Stimulated activated CD4-positive, alpha-beta T cell treated with anti-CD3 and anti-CD28 coated beads, Interleukin-1b, Interleukin-23, amount 100 ng/mL, for 48 hours (primary cell): ENCODE results near the gene SLC27A5.
"Not testable (repeated sequence)": the region's sequence is repeated elsewhere in the genome, so short reads cannot be mapped to it uniquely, and the experiment has no call there.

ENCODE experiments used
- DNase-seq: peaks from one replicate; pipeline ENCODE4 v3.0.0-alpha.2; 2020

The SLC27A5 gene

DNA sequence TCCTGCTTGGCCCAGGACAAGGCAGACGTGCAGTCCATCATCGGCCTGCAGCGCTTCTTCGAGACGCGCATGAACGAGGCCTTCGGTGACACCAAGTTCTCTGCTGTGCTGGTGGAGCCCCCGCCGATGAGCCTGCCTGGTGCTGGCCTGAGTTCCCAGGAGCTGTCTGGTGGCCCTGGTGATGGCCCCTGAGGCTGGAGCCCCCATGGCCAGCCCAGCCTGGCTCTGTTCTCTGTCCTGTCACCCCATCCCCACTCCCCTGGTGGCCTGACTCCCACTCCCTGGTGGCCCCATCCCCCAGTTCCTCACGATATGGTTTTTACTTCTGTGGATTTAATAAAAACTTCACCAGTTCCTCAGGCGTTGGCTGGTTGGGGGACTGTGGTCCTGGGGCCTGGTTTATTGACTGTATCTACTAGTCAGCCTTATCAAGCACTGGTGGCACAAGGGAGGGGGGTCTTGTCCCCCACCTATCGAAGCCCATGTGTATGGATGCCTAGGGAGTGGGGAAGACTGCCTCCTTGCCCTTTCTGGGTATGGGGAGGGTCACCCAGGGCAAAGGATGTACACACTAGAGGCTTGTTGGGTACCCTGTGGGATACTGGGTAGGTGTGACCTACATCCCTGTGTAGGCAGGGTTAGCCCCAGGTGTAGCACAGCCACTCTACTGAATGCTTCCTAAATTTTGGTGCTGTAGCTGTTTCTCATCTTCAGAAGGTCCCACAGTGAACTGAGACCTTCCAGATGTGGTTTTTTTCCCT lies 38.8 kb upstream of the SLC27A5 start:
- DNase-seq, result no peak

DNA sequence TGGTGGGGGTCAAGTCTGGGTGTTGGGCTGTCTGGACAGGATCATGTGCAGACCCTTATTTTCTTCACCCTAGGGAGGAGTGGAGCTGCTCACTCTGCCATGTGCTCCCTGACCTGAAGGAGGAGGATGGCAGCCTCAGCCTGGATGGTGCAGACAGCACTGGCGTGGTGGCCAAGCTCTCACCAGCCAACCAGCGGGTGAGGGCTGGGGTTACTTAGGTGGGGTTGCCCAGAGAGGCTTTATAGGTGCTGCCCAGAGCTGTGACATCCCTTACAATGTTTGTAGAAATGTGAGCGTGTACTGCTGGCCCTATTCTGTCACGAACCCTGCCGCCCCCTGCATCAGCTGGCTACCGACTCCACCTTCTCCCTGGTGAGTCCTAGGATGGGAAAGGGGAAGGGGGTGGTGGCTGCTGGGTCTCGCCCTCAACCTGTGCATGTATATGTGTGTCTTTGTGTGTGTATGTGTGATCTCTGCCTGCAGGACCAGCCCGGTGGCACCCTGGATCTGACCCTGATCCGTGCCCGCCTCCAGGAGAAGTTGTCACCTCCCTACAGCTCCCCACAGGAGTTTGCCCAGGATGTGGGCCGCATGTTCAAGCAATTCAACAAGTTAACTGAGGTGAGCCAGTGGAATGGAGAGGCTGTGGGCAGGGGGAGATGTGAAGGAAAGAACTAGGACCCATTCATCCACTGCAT lies 38.0 kb upstream of the SLC27A5 start:
- DNase-seq, result no peak

DNA sequence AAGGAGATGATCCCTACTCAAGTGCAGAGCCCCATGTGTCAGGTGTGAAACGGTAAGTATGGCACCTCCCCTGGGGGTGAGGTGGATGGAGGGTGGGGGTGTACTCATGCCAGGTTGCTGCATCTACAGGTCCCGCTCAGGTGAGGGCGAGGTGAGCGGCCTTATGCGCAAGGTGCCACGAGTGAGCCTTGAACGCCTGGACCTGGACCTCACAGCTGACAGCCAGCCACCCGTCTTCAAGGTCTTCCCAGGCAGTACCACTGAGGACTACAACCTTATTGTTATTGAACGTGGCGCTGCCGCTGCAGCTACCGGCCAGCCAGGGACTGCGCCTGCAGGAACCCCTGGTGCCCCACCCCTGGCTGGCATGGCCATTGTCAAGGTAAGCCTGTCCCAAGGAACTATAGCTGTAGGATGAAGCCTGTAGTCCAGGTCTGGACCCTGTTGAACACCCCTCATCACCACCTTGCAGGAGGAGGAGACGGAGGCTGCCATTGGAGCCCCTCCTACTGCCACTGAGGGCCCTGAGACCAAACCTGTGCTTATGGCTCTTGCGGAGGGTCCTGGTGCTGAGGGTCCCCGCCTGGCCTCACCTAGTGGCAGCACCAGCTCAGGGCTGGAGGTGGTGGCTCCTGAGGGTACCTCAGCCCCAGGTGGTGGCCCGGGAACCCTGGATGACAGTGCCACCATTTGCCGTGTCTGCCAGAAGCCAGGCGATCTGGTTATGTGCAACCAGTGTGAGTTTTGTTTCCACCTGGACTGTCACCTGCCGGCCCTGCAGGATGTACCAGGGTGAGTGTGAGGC lies 37.3 kb upstream of the SLC27A5 start:
- no peak for DNase-seq

DNA sequence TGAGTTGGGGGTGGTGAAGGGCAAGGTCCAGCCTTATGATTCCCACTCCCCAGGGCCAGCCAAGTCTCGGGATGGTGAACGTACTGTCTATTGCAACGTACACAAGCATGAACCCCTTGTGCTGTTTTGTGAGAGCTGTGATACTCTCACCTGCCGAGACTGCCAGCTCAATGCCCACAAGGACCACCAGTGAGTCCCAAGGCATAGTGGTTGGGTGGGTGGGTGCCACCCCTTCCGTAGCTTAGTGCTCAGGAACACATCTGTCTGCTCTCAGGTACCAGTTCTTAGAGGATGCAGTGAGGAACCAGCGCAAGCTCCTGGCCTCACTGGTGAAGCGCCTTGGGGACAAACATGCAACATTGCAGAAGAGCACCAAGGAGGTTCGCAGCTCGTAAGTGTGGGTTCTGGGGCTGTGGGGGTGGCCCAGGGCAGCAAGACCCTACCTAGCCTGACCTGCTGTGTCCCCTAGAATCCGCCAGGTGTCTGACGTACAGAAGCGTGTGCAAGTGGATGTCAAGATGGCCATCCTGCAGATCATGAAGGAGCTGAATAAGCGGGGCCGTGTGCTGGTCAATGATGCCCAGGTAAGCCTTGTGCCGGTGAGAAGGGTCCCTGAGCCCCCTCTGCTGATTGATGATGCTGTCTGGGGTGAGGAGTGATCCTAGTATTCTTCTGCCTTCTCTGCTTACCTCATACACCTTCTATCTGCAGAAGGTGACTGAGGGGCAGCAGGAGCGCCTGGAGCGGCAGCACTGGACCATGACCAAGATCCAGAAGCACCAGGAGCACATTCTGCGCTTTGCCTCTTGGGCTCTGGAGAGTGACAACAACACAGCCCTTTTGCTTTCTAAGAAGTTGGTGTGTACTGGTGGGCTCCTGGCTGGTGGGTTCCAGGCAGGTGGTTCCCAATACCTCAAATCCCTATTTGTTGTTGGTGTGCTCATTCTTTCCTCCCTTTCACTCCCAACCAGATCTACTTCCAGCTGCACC lies 35.8 kb upstream of the SLC27A5 start:
- no peak for DNase-seq

DNA sequence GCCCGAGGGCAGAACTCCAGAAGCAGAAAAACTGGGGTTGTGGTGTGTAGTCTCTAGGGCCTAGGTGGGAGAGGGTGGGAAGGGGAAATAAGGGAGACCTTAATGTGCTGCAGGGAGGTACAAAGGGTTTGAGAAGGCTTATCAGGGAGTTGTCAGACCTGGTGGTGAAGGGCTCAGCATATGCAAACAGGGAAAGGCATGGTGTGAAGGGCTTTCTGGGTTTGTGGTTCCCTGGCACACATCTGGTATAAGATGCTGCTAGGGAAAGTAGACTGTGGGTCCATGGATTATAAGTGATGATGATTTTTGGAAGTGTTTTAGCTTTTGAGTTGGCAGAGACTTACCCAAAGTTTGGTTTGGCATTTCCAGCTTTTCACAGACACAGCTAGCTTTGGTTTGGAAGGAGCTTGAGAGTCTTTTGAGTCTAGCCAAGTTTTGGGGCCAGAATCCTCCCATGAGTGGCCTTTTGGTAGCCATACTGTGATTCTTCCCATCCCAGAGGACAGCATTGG lies 34.3 kb upstream of the SLC27A5 start:
- DNase-seq, result no peak

DNA sequence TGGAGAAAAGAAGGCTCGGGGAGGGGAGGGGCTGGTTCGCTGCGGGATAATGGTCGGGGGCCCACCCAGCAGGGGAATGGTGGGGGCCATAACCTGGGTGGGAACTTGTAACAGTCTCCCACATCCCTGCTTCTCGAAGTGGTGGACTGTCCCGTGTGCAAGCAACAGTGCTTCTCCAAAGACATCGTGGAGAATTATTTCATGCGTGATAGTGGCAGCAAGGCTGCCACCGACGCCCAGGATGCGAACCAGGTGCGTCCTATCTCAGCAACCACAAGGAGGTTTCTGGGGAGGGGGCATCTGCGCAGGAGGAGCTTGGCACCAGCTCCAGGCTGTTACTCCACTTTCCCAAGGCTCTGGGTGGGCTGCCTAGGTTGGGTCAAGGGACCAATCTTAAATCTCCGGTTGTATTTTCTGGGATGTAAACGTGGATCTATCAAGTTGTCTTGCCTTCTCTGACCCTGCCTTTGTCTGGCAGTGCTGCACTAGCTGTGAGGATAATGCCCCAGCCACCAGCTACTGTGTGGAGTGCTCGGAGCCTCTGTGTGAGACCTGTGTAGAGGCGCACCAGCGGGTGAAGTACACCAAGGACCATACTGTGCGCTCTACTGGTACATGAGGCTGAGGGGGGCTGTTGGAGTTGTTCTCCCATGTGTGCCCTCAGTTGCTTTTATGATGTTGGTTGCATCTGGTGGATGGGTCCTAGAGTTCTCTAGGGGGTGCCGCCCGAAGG lies 33.7 kb upstream of the SLC27A5 start:
- DNase-seq, result no peak

DNA sequence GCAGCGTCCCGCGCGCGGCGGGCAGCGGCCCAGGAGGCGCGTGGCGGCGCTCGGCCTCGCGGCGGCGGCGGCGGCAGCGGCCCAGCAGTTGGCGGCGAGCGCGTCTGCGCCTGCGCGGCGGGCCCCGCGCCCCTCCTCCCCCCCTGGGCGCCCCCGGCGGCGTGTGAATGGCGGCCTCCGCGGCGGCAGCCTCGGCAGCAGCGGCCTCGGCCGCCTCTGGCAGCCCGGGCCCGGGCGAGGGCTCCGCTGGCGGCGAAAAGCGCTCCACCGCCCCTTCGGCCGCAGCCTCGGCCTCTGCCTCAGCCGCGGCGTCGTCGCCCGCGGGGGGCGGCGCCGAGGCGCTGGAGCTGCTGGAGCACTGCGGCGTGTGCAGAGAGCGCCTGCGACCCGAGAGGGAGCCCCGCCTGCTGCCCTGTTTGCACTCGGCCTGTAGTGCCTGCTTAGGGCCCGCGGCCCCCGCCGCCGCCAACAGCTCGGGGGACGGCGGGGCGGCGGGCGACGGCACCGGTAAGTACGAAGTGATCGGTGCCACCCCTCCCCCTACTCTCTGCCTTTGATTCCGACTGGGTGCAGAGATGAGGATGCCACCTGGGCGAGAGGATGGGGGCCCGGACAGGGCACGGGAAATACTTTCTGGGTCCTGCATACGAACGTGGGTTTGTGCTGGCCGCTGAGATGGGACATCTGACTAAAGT lies 32.9 kb upstream of the SLC27A5 start:
- peak; percentile 71 for DNase-seq

DNA sequence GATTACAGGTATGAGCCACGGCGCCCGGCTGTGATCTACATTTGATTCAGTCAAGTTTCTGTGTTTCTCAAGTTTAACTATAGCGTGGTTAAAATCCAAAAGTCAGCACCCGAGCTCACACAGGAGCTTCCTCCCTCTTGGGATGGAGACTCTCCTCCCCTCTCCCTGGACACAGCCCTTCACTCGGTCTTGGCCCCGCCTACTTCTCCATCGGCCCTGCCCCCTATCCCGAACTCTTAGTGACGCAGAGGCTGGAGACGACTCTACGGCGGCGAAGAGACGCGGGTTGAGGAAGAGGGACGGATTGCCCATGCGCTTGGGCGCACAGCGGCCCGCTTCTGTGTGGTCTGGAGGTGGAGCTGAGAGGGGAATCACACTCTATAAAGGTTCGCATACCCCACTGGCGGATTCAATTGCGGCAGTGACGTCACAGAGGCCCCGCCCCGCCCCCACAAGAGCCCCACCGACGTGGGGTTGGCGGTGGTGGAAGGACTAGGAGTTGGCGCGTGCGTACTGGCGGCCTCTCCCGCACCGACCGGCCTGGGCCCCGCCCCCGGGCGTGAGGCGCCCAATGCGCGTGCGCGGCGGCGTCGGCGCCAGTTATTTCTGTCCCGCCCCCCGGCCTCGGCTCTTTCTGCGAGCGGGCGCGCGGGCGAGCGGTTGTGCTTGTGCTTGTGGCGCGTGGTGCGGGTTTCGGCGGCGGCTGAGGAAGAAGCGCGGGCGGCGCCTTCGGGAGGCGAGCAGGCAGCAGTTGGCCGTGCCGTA lies 32.2 kb upstream of the SLC27A5 start, which contains the start of gene TRIM28:
TRIM28 (plus strand) TSS at position 239 of the 765 bp plus-strand sequence. CDS start 694 bp downstream, outside the sequence.
- peak; percentile 100 for DNase-seq

DNA sequence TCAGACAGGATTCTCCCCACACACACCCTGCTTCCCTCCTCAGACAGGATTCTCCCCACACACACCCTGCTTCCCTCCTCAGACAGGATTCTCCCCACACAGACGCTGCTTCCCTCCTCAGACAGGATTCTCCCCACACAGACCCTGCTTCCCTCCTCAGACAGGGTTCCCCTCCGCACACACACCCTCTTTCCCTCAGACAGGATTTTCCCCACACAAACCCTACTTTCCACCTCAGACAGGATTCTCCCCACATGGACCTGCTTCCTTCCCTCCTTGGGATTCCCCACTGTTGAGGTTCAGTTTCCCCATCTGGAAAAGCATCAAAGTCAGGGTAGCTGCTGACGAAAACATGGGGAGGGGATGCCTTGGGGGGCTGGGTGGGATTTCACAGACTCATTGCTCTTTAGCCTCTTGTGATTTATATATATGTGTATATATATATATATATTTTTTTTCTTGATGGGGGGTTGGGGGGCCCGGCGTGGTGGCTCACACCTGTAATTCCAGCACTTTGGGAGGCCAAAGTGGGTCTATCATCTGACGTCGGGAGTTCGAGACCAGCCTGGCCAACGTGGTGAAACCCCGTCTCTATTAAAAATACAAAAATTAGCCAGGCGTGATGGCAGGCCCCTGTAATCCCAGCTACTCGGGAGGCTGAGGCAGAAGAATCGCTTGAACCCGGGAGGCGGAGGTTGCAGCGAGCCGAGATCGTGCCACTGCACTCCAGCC lies 31.0 kb upstream of the SLC27A5 start:
- not testable (repeated sequence) for DNase-seq

DNA sequence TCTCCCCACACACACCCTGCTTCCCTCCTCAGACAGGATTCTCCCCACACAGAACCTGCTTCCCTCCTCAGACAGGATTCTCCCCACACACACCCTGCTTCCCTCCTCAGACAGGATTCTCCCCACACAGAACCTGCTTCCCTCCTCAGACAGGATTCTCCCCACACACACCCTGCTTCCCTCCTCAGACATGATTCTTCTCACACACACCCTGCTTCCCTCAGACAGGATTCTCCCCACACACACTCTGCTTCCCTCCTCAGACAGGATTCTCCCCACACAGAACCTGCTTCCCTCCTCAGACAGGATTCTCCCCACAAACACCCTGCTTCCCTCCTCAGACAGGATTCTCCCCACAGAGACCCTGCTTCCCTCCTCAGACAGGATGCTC lies 27.4 kb upstream of the SLC27A5 start:
- not testable (repeated sequence) for DNase-seq

DNA sequence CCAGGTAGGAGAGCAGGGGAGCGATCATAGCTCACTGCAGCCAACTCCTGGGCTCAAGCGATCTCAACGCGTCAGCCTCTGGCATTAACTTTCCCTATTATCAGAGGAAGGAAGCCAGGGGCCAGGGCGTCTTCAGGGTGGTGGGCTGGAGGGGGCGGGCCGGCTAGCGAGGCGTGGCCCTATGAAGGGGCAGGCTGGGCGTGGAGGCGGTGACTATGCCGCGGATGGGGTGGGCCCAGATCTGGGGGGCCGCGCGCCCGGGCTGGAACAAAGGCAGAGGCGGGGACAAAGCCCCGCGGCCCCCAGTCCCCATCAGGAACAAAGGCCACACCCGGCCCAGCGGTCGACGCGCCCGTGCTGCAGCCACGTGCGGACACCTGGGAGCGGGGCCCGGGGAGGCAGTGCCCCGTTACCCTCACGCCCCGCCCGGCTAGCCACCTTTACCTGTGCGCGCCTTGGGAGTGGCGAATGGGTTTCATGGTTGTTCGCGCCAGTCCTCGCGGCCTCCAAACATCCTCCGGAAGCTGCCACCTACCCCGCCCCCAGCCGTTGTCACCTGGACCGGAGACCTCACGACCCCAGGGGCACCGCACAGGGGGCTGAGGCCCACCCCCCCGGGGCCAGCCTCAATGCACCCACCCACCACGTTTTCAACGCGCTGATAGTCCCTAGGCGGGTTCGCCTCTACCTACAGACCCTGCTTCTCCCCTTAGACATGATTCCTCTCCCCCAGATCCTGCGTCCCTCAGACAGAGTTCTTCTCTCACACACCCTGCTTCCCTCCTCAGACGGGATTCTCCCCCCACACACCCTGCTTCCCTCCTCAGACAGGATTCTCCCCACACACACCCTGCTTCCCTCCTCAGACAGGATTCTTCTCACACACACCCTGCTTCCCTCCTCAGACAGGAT lies 26.7 kb upstream of the SLC27A5 start:
- DNase-seq, result peak; percentile 48

DNA sequence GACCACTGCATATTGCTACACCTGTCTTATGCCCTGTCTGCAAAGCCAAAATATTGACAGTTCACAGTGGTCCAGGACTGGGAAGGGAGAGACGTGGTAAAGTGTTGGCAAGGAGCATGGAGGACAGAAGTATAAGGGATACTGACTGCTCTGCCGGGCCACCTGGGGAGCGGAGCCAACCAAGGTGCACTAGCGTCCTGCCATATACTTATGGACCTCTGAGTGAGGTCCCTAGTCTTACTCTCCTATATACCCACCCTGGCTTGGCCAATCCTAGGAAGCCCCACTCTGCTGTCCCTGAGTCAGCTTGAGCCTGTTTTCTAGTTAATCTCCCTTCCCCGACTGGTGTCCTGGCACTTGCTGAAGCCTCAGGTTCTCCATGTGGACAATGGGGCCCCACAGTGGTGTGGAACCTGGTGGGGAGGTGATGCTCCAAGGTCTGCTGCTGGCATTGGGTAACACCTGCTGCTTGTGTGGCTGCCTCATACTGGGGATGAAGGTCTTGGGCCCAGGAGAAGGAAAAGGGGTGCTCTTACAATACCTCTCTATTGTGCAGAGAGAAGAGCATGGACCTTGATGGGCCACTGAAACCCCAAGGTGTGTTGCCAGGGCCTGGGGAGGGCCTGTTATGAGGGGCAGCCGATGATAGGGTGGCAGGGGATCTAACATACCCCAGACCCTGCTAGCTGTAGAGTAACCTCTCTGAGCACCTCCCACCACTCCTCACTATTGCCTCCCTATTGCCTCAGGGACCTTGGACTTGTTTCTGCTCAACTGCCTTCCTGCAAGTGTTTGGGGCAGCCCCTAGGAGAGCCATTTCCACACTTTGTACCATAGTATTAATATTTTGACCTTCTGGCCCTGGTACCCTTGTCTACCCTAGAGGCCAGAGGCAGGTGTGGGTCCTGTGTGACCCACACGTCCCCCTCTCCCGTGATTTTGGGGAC lies 25.3 kb upstream of the SLC27A5 start:
- DNase-seq, result no peak

DNA sequence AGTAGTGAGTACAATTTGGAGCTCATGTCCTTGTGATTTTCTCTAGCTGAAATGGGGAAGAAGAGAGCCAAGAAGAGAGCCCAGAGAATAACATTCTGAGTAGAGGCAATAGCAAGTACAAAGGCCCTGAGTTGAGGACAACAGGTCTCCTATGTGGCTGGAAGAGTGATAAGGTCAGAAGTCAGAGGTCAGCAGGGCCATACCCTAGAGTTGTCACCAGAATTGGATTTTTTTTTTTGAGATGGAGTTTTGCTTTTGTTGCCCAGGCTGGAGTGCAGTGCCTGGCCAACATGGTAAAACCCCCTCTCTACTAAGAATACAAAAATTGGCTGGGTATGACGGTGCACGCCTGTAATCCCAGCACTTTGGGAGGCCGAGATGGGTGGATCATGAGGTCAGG lies 24.1 kb upstream of the SLC27A5 start:
- no peak for DNase-seq

DNA sequence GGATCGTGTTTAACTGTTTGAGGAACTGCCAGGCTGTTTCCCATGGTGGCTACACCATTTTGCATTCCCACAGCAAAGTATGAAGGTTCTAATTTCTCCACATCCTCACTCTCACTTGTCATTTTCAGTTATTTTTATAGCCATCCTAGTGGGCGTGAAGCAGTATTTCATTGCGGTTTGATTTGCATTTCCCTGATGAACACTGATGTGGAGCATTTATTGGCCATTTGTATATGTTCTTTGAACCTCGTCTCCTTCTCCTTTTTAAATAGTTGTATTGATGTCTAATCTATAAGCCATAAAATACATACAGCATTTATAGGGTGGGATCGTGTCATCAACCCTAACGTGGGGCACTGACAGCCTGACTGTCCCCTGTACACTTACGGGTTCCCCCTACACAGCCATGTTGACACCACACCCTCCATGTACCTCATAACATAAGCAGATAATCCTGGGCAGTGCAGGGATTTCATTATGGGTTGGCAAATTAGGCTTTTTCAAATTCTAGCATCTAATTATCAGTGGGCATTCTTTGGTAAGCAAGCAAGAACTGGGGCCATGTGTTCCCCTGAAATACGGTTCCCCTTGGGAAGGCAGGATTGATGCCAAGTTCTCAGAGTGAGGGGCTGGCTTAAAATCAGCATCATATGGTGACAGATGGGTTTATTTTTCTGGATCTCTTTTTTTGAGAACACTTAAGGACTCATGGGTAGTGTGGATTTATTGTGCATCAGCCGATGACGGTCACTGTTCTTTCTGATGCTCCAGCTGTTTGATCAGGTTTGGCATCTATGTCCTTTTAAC lies 19.4 kb upstream of the SLC27A5 start:
- DNase-seq, result no peak

DNA sequence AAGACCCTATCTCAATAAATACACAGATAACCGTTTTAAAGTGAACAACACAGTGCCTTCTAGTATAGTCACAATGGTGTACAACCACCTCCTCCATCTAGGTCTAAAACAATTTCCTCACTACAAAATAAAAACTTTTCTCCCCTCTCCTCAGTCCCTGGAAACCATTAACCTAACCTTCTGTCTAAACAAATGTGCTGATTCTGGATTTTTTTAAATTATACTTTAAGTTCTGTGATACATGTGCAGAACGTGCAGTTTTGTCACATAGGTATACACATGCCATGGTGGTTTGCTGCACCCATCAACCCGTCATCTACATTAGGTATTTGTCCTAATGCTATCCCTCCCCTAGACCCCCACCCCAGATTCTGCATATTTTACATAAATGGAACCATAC lies 17.6 kb upstream of the SLC27A5 start:
- DNase-seq, result no peak

DNA sequence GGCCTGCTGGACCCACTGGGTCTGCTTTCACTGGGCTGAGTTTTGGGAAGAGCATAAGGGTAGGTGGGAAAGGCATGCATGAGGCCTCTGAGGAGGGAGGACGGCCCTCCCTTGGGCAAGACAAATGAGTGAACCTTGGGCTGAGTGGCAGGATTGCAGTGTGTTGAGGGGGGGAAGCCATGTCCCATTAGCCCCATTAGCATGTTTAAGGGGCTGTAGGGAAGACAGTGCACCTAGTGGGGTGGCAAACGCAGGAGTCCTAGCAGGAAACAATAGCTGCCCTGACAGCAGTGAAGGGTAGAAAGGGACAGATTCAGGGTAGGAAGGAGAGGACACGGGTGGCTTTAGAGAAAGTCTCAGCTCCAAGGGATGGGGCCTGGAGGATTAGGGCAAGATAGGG lies 10.9 kb upstream of the SLC27A5 start:
- no peak for DNase-seq
